GM19463 (cell line): ENCODE measurements around the gene HMGCL.
"Not testable (repeated sequence)": the region's sequence is repeated elsewhere in the genome, so short reads cannot be mapped to it uniquely, and the experiment has no call there.

ENCODE experiments used
- ATAC-seq: cut with Tn5 transposase; IDR thresholded peaks from one replicate; pipeline ENCODE4 v1.9.1; 2021; ENCODE audit warnings: mild to moderate bottlenecking, moderate library complexity; ENCODE audit not compliant: unreplicated experiment

Gene HMGCL

DNA sequence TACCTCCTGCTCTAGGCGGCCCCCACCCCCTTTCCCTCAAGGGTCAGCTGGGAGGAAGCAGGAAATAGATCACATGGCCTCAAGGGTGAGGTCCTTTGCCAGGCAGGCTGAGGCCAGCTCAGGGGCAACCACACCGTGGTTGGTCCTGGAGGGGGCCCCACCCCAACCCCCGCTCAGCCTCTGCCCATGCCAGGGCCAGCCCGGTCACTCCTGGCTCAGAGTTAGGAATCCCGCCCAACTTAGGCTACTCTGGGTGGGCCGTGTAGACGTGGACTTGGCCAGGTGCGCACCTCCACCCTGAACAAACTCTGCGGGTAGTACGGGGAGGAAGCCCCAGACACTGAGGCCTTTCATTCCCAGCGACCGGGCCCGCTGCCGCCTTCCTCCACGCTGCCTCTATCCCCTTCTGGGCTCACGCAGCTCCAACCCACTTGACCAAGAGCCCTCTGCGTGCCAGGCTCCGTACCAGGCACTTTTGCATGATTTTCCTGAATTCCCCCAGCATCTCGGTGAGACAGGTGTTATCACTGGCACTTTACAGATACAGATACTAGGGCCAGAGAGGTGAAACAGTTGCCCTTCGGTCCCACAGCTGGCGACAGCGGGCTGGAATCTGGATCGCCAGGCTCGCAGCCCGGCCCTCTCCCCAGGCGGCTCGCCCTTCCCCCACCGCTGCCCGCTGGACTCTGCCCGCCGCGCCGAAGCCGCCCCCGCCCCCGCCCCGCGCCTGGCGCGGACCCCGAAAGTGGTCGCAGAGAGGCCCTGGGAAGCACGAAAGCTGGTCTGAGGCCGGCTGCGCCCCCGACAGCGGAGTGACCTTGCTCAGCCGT lies 25.4 kb downstream of the HMGCL start:
- peak; percentile 5 for ATAC-seq

DNA sequence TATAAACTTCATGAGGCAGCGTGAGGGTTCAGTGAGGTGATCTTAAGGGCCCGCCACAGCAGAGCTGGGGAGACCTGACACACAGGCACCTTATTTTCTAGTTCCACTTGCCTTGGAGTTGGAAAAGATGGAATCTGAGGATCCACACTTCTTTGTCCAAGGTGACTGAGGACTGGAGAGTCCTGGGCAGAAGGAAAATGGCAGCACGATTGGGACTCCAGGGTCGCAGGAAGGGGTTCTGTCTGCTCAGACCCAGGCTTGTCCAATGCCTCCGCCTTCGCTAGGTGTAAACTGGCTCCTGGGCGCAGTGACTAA lies 26.0 kb downstream of the HMGCL start:
- no peak for ATAC-seq

DNA sequence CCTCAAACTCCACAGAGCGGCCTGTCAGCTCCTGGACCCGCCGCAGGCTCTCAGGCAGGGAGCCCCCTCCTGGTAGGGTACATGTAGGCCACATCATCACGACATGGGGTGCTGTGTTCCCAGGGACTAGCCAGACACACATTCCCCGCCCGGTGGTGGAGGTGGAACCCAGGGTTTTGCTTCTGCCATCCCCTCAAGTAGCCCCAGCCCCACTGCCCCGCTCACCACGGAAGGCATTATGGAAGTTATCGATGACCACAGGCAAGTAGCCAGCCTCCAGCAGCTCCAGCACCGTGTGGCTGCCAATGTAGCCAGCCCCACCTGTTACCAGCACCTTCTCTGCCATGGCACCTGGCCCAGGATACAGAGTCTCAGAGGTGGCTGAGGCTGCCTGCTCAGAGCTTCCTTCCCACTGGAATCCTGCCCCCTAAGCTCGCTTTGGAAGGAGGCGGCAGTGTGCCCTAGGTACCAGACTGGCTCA lies 26.5 kb downstream of the HMGCL start:
- no peak for ATAC-seq

DNA sequence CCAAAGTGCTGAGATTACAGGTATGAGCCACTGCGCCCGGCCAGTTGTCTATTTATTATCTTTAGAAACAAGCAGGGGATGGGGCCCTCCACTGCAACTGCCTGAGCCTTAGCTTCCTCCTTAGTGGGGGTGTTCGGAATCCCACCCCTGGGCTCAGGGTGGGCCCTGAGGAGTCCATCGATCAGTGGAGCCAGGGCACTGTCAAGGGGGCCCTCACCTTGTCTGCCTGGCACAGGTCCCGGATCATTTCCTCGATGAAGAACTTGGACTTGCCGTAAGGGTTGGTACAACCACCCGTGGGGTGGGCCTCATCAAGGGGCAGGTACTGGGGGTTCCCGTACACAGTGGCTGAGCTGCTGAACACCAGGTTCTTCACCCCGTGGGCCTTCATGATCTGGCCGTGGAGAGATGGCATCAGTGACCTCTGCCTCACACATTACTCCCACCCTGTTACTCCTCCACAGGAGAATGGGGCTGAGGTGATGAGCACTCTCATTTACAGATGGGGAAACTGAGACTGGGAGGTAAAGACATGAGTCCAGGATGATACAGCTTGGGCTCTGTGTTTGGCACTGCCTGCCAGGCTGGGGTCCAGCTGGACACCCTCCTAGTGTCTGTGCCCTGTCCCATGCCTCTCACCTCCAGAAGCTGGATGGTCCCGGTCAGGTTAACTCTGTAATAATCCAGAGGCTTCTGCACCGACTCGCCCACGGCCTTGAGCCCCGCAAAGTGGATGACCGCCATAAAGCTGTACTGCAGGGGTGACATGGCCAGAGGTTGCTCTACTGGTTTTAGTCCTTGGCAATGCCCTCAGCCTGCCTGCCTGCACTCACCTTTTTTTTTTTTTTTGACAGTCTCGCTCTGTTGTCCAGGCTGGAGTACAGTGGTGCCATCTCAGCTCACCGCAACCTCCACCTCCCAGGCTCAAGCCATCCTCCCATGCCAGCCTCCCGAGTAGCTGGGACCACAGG lies 27.5 kb downstream of the HMGCL start:
- ATAC-seq: no peak

DNA sequence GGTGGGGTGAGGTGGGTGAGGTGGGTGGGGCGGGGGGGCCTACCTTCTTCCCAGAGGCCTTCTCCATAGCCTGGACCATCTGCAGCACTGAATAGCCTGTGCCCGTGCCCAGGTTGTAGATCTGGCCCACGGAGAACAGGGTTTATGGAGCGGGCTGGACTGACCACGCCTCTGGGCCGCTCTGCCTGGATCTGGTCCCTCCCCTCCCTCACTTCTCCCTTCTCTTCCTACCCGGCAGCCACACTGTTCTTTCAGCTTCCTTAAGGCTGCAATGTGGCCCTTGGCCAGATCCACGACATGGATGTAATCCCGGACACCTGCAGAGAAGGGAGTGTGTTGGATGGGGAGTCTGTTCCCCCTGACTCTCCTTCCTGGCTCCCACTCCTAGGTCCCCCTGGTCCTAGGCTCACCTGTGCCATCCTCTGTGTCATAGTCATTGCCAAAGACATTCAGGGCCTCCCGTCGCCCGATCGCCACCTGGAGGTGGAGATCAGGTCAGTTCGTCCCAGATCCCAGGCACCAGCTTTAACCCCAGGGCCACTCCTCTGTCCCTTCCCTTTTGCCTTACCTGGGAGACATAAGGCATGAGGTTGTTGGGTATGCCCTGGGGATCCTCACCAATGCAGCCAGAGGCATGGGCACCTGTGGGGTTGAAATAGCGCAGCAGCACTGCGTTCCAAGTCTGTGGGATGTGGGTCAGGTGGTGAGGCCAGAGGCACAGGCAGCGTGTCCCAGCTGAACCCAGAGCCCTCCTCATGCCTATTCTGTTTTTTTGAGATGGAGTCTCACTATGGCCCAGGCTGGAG lies 28.6 kb downstream of the HMGCL start:
- no peak for ATAC-seq

DNA sequence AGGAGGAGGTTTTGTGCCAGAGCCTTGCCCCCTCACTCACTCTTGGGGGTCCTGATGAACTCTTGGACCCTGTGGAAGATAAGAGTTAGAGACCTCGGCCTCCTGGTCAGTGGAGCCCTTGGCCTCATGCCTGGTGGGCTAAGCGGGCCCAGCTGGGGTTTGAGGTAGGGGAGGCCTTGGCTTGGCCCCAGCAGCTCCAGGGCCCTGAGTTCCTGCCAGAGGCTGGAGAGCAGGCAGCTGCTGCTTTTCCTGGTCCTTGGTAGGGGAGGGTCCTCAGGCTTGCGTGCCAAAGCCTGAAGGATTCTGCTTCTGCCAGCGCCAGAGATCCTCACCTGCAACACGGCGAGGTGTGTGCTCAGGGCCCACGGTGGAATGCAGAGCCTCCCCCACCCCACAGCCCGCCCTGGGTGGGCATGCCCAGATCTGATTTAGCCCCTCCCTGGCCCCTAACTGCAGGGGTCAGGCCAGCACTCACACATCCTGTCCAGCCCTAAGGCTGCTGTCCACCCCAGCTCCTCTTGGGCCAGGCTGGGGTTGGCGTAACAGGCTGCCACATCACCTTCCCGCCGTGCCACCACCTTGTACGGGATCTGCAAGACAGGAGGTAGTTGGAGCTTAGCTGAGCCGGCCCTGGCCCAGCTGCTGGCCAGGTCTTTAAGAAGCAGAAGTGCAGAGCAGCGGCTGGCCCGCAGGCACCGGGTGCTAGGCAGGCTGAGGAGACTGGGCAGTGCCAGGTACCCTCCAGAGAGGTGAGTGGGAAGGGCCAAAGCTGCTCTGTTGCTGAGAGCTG lies 29.4 kb downstream of the HMGCL start:
- no peak for ATAC-seq

DNA sequence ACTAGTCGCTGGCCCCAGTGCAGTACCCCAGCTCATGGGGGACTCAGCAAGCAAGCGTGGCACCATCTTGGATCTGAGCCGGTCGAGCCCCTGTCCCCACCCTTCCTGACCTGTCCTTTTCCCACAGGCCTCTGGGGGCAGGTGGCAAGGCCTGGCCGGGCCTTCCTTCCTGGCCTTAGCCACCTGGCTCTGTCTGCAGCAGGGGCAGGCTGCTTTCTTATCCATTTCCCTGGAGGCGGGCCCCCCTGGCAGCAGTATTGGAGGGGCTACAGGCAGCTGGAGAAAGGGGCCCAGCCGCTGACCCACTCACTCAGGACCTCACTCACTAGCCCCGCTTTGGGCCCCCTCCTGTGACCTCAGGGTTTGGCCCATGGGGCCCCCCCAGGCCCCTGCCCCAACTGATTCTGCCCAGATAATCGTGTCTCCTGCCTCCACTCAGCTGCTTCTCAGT lies 30.5 kb downstream of the HMGCL start:
- not testable (repeated sequence) for ATAC-seq

DNA sequence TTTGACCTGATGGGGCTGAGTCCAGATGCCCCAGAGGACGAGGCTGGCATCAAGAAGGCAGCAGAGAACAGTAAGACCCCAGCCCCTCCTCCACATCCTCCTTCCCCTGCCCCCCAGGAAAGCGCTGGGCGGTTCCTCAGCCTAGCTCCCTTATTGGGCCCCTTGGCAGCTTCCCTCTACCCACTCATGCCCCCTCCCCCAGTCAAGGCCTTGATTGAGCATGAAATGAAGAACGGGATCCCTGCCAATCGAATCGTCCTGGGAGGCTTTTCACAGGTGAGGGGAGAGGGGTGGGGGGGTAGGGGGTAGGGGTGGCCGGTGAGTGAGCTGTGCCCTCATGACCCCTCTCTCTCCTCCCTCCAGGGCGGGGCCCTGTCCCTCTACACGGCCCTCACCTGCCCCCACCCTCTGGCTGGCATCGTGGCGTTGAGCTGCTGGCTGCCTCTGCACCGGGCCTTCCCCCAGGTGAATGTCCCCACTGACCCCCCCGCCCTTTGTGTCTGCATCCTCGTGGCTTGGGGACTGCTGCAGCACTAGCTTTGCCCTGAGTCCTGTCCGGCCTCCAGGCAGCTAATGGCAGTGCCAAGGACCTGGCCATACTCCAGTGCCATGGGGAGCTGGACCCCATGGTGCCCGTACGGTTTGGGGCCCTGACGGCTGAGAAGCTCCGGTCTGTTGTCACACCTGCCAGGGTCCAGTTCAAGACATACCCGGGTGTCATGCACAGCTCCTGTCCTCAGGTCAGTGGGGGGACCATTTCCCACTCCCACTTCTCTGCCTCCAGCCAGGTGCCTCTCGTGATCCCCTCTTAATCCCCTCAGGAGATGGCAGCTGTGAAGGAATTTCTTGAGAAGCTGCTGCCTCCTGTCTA lies 31.1 kb downstream of the HMGCL start:
- no peak for ATAC-seq

DNA sequence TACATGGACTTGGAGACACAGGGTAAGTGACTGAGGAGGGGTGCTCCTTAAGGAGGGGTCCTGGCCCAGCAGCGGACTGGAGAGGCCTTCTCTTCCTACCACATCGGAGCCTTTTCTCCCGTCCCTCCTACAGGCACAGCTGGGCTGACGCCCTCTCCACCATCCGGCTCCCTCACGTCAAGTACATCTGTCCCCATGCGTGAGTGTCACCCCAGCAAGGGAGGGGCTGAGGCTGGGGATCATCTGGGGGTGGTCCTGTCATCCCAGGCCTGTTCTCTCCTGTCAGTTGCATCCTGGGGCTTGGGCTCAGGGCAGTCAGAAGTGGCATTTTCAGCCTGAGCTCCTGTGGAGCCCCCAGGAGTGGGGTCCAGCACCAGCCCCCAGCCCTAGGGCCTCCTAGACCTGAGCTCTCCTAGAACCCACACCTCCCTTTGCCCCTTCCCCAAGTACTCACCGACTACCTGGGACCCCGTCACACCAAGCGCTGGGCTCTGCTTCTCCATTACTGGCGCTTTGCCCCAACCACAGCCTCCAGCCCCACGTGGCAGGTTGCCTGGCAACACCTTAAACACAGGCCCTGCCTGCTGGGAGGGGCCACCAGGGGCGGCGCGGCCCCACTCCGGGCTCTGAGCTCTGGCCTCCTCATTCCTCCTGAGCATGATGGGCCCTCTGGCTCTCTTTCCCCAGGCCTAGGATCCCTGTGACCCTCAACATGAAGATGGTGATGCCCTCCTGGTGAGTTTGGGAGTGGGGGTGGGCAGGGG lies 32.0 kb downstream of the HMGCL start:
- ATAC-seq: no peak

DNA sequence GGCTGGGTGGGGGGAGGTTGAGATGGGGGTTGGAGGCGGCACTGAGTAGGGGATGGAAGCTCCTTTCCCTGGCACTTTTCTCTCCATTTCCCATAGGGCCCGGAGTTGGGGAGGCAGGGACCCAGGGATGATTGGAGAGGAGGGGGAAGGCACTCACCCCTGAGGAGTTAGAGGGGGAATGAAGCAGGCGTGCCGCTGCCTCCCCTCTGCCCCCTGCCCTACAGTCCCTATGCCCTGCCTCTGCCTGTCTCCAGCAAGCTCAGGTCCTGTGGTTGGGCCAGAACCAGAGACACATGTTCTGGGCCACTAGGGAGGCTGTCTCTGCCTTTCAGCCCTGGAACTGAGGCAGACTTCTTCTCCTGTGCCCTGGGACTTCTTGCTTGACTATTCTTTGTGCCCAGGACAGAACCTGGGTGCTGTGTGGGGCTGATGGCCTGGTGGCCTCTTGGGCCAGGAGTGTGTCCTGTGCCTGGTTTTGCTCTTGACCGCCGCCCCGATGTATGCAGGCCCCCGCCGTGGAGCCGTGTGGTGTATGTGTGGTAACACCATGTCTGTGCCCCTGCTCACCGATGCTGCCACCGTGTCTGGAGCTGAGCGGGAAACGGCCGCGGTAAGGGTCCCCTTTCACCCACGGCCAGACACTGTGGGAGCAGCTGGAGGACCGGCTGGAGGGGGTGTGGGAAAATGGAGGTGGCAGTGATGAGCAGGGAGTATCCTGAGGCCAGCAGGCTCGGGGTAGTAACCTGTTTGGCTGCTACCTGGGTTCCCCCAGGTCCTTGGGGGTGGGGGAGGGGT lies 32.9 kb downstream of the HMGCL start:
- ATAC-seq: no peak

DNA sequence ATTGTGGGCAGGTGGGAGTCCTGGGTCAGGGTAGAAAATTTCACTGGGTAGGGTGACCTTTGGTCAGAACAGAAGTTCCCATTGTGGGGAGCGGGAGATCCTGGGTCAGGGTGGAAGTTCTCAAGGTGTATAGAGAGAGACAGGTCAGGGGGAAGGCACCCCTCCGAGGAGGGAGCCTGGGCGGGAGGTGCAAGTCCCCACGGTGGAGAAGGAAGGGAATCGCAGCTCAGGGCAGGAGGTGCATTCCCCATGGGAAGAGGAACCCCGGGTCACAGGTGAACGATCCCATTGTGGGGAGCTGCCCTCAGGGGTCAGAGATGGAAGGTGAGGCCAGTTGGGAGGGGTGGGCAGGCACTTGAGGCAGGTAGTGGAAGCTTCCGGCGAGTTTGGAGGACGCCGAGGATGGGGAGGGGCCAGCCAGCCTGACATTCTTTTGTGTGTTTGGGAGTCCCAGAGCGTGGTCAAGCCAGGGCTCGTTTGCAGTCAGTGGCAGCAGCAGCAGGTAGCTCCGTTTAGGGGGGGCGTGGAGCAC lies 33.6 kb downstream of the HMGCL start:
- no peak for ATAC-seq

DNA sequence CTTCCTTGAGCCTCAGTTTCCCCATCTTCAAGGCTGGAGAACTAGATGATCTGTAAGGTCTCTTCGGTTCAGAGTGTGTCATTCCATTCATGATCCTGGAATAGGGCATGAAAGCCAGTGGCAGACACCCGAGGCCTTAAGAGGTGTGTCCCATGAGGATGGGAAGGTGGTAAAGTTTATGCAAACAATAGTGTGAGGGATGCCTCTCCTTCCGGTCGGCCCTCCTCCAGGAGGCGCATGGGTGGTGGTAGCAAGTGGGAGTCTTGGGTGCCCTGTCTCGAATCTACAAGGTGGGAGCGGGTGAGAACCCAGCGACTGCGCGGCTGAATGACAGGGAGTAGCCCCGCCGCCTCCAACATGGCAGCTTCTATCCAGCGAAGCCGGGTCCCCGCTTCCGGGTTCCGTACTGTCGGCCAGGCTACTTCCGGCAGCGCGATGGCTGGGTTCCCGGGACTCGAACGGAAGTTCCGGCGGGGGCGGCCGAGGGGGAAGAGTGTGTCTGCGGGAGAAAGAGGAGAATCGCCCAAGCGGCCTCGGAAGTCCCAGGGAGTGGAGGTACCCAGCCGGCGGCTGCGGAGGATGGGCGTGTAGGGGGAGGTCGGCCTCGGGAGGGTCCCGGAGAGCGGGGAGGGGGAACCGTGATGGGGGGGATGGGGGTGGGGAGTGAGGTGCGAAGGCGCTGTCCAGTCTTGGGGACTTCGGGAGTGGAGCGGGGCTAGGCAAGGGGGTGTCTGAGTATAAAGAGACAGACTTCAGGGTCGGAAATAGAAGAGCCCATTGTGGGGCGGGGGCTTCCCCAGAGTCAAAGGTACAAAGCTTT lies 34.3 kb downstream of the HMGCL start, which contains the start of gene LYPLA2:
Gene LYPLA2, plus strand, starts transcription at position 450 of the 820 bp plus-strand sequence. CDS start 1,538 bp downstream, outside the sequence.
- peak; percentile 91 for ATAC-seq

DNA sequence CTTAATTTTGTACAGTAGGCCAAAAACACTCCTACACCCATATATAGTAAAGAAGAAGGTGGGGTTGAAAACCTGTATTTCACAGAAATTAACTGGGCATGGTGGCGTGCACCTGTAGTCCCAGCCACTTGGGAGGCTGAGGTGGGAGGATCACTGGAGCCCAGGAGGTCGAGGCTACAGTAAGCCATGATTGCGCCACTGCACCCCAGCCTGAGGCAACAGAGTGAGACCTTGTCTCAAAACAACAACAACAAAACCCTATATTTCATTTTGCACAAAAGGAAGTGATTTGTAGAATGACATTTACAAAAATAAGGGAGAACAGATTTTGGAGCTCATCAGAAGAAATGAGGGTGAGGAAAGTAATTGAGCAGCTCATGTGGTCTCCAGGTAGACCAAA lies 36.5 kb downstream of the HMGCL start:
- no peak for ATAC-seq

DNA sequence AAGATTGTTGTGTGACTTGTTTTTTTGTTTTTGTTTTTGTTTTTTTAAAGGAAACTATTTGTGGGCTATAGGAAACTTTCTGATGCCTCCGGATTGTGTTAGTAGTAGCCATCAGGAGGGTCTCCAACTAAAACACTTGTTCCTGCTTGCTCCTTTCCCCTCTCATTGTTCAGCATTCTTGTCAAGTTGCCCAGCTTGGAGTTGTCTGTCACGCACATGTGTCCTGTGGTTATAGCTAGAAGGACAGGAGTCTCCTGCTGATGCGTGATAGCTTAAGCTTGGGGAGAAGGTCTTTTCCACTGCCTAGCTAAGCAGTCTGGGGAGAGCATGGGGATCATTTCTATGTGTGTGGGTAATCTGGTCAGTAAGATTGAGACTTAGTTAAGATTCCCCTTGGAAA lies 37.5 kb downstream of the HMGCL start:
- no peak for ATAC-seq

DNA sequence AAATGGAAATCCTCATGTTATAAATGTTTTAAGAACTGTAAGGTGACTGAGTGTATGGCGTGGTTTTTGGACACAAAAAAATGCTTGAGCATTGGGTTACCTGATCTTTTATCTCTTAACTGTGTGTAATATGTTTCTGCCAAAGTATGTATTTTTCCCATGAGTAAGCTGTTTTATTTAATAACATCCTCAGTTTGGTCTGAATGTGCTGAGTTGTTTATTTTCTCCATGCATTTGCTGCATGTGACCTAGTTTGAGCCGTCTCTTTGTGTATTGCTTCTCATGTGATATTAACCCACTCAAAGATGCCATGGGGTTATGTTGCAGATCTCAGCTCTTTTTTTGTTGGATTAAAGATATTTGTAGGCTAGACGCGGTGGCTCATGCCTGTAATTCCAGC lies 40.4 kb downstream of the HMGCL start:
- no peak for ATAC-seq

DNA sequence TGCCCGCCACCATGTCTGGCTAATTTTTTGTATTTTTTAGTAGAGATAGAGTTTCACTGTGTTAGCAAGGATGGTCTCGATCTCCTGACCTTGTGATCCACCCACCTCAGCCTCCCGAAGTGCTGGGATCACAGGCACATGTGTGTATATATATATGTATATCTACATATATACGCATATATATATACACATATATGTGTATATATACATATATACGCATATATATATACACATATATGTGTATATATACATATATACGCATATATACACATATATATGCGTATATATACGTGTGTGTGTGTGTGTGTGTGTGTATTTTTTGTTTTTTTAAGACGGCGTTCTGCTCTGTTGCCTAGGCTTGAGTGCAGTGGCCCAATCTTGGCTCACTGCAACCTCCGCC lies 42.1 kb downstream of the HMGCL start:
- not testable (repeated sequence) for ATAC-seq
